GM23248 (cell line): ENCODE data around the gene DLL1. TPM values are rescaled to one million over a fixed set of nuclear protein-coding genes. Genes with fewer than 3 reads are reported as not detected.

ENCODE experiments used
- DNase-seq: peaks from one replicate; pipeline ENCODE4 v3.0.0-alpha.2; 2015
- H2AFZ ChIP-seq: fragments of 200-600 bp; sonication (generic); 2 replicates; pipeline ENCODE4 v1.6.1; 2016; ENCODE audit warnings: antibody characterized with exemption
- H3F3A ChIP-seq: fragments of 200-600 bp; sonication (generic); 2 replicates; pipeline ENCODE4 v1.6.1; 2016; ENCODE audit warnings: mild to moderate bottlenecking, antibody characterized with exemption, mixed run types; ENCODE audit not compliant: insufficient read depth
- H3K27ac ChIP-seq: fragments of 200-600 bp; sonication (generic); 2 replicates; pipeline ENCODE4 v1.5.1; 2016; ENCODE audit warnings: mild to moderate bottlenecking
- H3K27me3 ChIP-seq: fragments of 200-600 bp; sonication (generic); replicated peaks from 2 replicates; pipeline ENCODE4 v1.6.1; 2016; ENCODE audit warnings: mild to moderate bottlenecking; ENCODE audit not compliant: insufficient read depth
- H3K36me3 ChIP-seq: fragments of 200-600 bp; sonication (generic); 2 replicates; pipeline ENCODE4 v1.6.1; 2016; ENCODE audit warnings: low read depth, mild to moderate bottlenecking
- H3K4me1 ChIP-seq: fragments of 200-600 bp; sonication (generic); 2 replicates; pipeline ENCODE4 v1.6.1; 2016; ENCODE audit warnings: mild to moderate bottlenecking; ENCODE audit not compliant: insufficient read depth
- H3K4me2 ChIP-seq: fragments of 200-600 bp; sonication (generic); one replicate; pipeline ENCODE4 v1.6.1; 2016; ENCODE audit warnings: mild to moderate bottlenecking; ENCODE audit not compliant: unreplicated experiment
- H3K4me3 ChIP-seq: fragments of 200-600 bp; sonication (generic); 2 replicates; pipeline ENCODE4 v1.5.1; 2016; ENCODE audit warnings: mild to moderate bottlenecking
- H3K79me2 ChIP-seq: fragments of 200-600 bp; sonication (generic); 2 replicates; pipeline ENCODE4 v1.6.1; 2016; ENCODE audit warnings: mild to moderate bottlenecking; ENCODE audit not compliant: insufficient read depth
- H3K9ac ChIP-seq: fragments of 200-600 bp; sonication (generic); 2 replicates; pipeline ENCODE4 v1.6.1; 2016; ENCODE audit warnings: mild to moderate bottlenecking
- H3K9me2 ChIP-seq: fragments of 200-600 bp; sonication (generic); 2 replicates; pipeline ENCODE4 v1.6.1; 2016; ENCODE audit warnings: mixed run types, mild to moderate bottlenecking, moderate library complexity; ENCODE audit not compliant: insufficient read depth
- H3K9me3 ChIP-seq: fragments of 200-600 bp; sonication (generic); one replicate; pipeline ENCODE4 v1.6.1; 2017; ENCODE audit warnings: low read depth
- H4K20me1 ChIP-seq: fragments of 200-600 bp; sonication (generic); 2 replicates; pipeline ENCODE4 v1.6.0; 2016; ENCODE audit not compliant: insufficient read depth
- EZH2 ChIP-seq: fragments of 200-600 bp; sonication (generic); IDR thresholded peaks from 2 replicates; pipeline ENCODE4 v1.6.1; 2018; ENCODE audit warnings: antibody characterized with exemption, mild to moderate bottlenecking; ENCODE audit not compliant: insufficient read depth, poor library complexity, severe bottlenecking
- EZH2phosphoT487 ChIP-seq: fragments of 200-600 bp; sonication (generic); IDR thresholded peaks from 2 replicates; pipeline ENCODE4 v1.6.1; 2018; ENCODE audit warnings: antibody characterized with exemption, moderate library complexity, mild to moderate bottlenecking, low read depth; ENCODE audit not compliant: insufficient read depth
- WGBS, 2 experiments: methylation state at CpG; one replicate each; pipeline ENCODE4 v1.1.6; 2015 to 2017; ENCODE audit warnings: low lambda C conversion rate in 2 of 2, low coverage in 1 of 2; ENCODE audit errors: missing lambda C conversion rate in 2 of 2; 5-methylcytosine and 5-hydroxymethylcytosine counted together
- in situ Hi-C: fragments of 300-500 bp; cut with MboI; formaldehyde crosslinking; loops from 2 replicates; pipeline ENCODE4 v1.15.0; 2020
- polyA plus RNA-seq: library from polyadenylated mRNA; unstranded; fragments of >200 nt; fragmentation: Nextera tagmentation; extraction: Ambion mirVana; gene quantifications from 2 replicates; pipeline ENCODE4 v1.2.1, GENCODE V29; 2016
- total RNA-seq: library from RNA; depleted of rRNA; stranded (reverse); fragments of >200 nt; shearing (Covaris generic); gene quantifications from 2 replicates; pipeline ENCODE4 v1.2.3, GENCODE V29; 2014

Gene DLL1
- total and polyA plus RNA-seq, 2 experiments from 2014 or later, result 0.68 to 0.86 TPM

- H3K27ac ChIP-seq, result no peak overlapping the region
- H3K9ac ChIP-seq, result no peak overlapping the region
- 0 out of 2 replicates have a peak, but pooled peaks cover 3% of the 10 kb centered on the region for H3K27me3 ChIP-seq
- no peaks in the 10 kb centered on the region for H3K9me3 ChIP-seq
- H3K9me2 ChIP-seq, result no peaks in the 10 kb centered on the region
- H2AFZ ChIP-seq, result no peak overlapping the region
- no peaks in the 10 kb centered on the region for H4K20me1 ChIP-seq
- no peaks in the 10 kb centered on the region for H3F3A ChIP-seq
- no peak for DNase-seq
- no peaks in the 10 kb centered on the region for H3K36me3 ChIP-seq
- no peaks in the 10 kb centered on the region for H3K79me2 ChIP-seq
- in situ Hi-C loops, result no loop called here
- H3K4me3 ChIP-seq, result no peak overlapping the region
- H3K4me1 ChIP-seq, result no peaks in the 10 kb centered on the region
- H3K4me2 ChIP-seq, result no peak overlapping the region
- TF ChIP-seq EZH2 (no peak), EZH2phosphoT487 (no peak)
- 94 to 95% methylated on average over 5 of the region's 5 CpGs for WGBS, 2 experiments
Measured at GRCh38 chr6:170285482-170285881, 5.4 kb downstream of the DLL1 start.

DNA sequence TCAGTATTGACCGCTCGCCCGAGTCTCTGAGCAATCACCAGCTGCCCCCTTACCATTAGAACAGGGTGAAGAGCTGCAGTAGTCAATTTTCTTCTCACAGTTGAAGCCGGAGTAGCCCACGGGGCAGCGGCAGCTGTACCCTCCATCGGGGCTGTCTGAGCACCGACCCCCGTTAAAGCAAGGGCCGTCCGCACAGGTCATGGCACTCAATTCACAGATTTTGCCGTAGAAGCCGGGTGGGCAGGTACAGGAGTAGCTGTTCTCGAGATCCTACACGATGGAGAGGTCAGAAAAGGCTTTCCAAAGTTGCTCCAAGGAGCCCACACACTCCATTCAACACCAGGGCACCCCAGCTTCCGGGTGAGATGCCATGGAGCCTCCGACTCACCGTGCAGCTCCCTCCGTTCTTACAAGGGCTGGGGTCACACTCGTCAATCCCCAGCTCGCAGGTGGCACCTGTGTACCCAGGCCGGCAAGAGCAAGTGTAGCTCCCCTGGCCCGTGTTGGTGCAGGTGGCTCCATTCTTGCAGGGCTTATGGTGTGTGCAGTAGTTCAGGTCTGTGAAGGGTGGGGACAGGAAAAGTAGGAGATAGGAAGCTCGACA is 5.9 kb downstream of the DLL1 start:
- WGBS, 2 experiments, result 85 to 86% methylated on average over 23 to 24 of the region's 24 CpGs
- Histone ChIP-seq H3K4me3 (no peak overlapping the region), H3K79me2 (no peaks in the 10 kb centered on the region), H3K9me2 (no peaks in the 10 kb centered on the region), H3K9ac (no peak overlapping the region), H3K27me3 (0 out of 2 replicates have a peak, but pooled peaks cover 3% of the 10 kb centered on the region), H3K9me3 (no peaks in the 10 kb centered on the region), H3K4me1 (0 out of 2 replicates have a peak, but pooled peaks cover 2% of the 10 kb centered on the region), H3K27ac (no peak overlapping the region), H3K36me3 (no peaks in the 10 kb centered on the region), H4K20me1 (no peaks in the 10 kb centered on the region), H3F3A (no peaks in the 10 kb centered on the region), H3K4me2 (no peak overlapping the region), H2AFZ (no peak overlapping the region)
- DNase-seq, result no peak
- in situ Hi-C loops, result no loop called here
- no peak for TF ChIP-seq EZH2
- TF ChIP-seq EZH2phosphoT487, result no peak

DNA sequence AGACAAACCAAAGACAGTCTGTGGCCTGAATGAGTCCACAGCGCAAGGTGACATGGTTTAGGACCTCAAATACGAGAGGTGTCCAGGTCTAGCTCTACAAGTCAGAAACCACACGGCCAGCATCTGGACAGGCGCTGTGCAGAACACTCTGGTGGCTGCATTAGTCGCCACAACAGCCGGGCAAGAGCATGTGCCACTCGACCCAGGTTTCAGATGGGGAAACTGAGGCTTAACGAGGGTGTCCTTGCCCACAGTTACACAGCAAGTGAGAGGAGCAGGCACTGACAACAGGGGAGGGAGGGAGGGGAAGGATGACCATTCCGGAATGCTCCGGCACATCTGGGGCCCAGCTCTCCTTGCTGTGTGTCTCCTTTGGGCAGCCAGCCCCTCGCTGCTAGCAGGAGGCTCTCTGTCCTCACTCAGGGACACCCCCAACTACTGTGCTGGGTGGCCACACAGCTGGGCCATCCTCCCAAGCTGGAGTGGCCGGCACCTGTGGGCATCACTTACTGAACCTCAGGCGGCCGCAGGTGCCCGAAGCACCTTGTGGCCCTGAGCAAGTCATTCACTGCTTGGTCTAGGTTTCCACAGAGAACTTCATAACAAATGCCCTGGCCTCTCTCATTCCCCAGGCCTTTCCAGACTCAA is 6.6 kb downstream of the DLL1 start:
- in situ Hi-C loops, result no loop called here

GRCh38 chr6:170283212-170284081 is 7.4 kb downstream of the DLL1 start:
- no peaks in the 10 kb centered on the region for H3K27me3 ChIP-seq
- in situ Hi-C loops, result no loop called here
- H2AFZ ChIP-seq, result no peak overlapping the region
- no peak overlapping the region for H3K4me2 ChIP-seq
- no peak for DNase-seq
- H4K20me1 ChIP-seq, result no peaks in the 10 kb centered on the region
- H3K79me2 ChIP-seq, result no peaks in the 10 kb centered on the region
- TF ChIP-seq EZH2, result no peak
- TF ChIP-seq EZH2phosphoT487, result no peak
- no peaks in the 10 kb centered on the region for H3K36me3 ChIP-seq
- 0 out of 2 replicates have a peak, but pooled peaks cover 3% of the 10 kb centered on the region for H3K4me1 ChIP-seq
- no peak overlapping the region for H3K27ac ChIP-seq
- no peak overlapping the region for H3K9ac ChIP-seq
- 89 to 93% methylated on average over 52 to 60 of the region's 60 CpGs for WGBS, 2 experiments
- H3K4me3 ChIP-seq, result no peak overlapping the region
- H3K9me2 ChIP-seq, result no peaks in the 10 kb centered on the region
- H3F3A ChIP-seq, result no peaks in the 10 kb centered on the region
- no peaks in the 10 kb centered on the region for H3K9me3 ChIP-seq

More for the DNA sequence above, 6.6 kb downstream of the DLL1 start:
- Histone ChIP-seq H3K9me2 (no peaks in the 10 kb centered on the region), H3K27ac (no peak overlapping the region), H3K36me3 (no peaks in the 10 kb centered on the region), H3K27me3 (0 out of 2 replicates have a peak, but pooled peaks cover 3% of the 10 kb centered on the region), H3K4me1 (0 out of 2 replicates have a peak, but pooled peaks cover 3% of the 10 kb centered on the region), H3K4me3 (no peak overlapping the region), H3F3A (no peaks in the 10 kb centered on the region), H2AFZ (no peak overlapping the region), H3K9ac (no peak overlapping the region), H3K79me2 (no peaks in the 10 kb centered on the region), H4K20me1 (no peaks in the 10 kb centered on the region), H3K4me2 (no peak overlapping the region), H3K9me3 (no peaks in the 10 kb centered on the region)
- WGBS, 2 experiments, result 84 to 87% methylated on average over 15 of the region's 15 CpGs
- TF ChIP-seq EZH2, result no peak
- TF ChIP-seq EZH2phosphoT487, result no peak
- no peak for DNase-seq
